Measurements from ENCODE around the gene MYO3B. TPM values are rescaled to one million over a fixed set of nuclear protein-coding genes. Genes with fewer than 3 reads are reported as not detected.

MYO3B gene
- total RNA-seq, 2 donors from 2014 or later, result 0.09 to 0.74 TPM

DNA sequence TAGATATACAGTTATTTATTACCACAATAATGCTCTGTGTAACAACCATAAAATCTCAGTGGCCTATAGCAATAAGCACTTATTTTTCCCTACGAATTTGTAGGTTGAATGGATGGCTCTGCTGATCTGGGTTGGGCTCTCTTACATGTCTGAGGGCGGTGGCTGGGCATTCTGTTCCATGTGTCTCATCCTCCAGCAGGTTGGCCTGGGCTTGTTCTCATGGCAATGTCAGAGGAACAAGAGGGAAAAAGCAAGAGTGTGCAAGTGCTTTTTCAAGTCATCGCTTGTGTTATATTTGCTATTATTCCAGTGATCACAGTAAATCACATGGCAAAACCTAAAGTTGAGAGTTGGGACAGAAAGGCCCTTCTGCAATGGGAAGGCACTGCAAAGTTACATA is 30.4 kb upstream of the MYO3B start:
- TF ChIP-seq, protein P1, sequence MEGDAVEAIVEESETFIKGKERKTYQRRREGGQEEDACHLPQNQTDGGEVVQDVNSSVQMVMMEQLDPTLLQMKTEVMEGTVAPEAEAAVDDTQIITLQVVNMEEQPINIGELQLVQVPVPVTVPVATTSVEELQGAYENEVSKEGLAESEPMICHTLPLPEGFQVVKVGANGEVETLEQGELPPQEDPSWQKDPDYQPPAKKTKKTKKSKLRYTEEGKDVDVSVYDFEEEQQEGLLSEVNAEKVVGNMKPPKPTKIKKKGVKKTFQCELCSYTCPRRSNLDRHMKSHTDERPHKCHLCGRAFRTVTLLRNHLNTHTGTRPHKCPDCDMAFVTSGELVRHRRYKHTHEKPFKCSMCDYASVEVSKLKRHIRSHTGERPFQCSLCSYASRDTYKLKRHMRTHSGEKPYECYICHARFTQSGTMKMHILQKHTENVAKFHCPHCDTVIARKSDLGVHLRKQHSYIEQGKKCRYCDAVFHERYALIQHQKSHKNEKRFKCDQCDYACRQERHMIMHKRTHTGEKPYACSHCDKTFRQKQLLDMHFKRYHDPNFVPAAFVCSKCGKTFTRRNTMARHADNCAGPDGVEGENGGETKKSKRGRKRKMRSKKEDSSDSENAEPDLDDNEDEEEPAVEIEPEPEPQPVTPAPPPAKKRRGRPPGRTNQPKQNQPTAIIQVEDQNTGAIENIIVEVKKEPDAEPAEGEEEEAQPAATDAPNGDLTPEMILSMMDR (IDR thresholded peaks at IDR 0.05), result no peak
- TF ChIP-seq POLR2AphosphoS5 (IDR thresholded peaks at IDR 0.05) (no peak), POLR2A (IDR thresholded peaks at IDR 0.05) (no peak)
- intact Hi-C loops (cut with DNase I), result no loop called here
- Histone ChIP-seq H3K27me3 (replicated peaks; ENCODE audit: insufficient read depth) (no peaks in the 10 kb centered on the region), H3K36me3 (no peaks in the 10 kb centered on the region), H3K27ac (no peak overlapping the region), H3K4me1 (replicated peaks) (no peaks in the 10 kb centered on the region), H3K9me3 (no peaks in the 10 kb centered on the region), H3K4me3 (no peak overlapping the region)
- 81% methylated on average over 3 of the region's 3 CpGs for WGBS
- DNase-seq (ENCODE audit: low spot score), result no peak

DNA sequence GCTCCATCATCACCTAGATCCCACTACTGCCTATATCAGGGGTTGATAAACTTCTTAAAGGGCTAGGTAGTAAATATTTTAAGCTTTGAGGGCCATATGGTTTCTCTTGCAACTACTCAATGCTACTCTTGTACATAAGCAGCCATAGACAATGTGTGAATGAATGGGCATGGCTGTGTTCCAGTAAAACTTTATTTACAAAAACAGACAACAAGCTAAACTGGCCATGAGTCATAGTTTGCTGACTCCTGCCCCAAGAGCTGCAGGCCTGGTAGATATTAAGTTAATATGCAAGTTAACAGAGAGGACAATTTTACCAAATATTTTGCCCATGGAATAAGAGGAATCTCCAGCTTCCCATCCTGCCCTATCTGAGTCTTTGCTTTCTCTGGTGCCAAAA is 29.8 kb upstream of the MYO3B start:
- no peaks in the 10 kb centered on the region for H3K36me3 ChIP-seq
- no peak for DNase-seq (ENCODE audit: low spot score)
- H3K4me3 ChIP-seq, result no peak overlapping the region
- H3K9me3 ChIP-seq, result no peaks in the 10 kb centered on the region
- no peaks in the 10 kb centered on the region for H3K27me3 ChIP-seq (replicated peaks; ENCODE audit: insufficient read depth)
- intact Hi-C loops (cut with DNase I), result no loop called here
- no peak overlapping the region for H3K27ac ChIP-seq
- no peaks in the 10 kb centered on the region for H3K4me1 ChIP-seq (replicated peaks)
- TF ChIP-seq POLR2AphosphoS5 (IDR thresholded peaks at IDR 0.05) (no peak), POLR2A (IDR thresholded peaks at IDR 0.05) (no peak)
- TF ChIP-seq, protein P1 (IDR thresholded peaks at IDR 0.05), result no peak

DNA sequence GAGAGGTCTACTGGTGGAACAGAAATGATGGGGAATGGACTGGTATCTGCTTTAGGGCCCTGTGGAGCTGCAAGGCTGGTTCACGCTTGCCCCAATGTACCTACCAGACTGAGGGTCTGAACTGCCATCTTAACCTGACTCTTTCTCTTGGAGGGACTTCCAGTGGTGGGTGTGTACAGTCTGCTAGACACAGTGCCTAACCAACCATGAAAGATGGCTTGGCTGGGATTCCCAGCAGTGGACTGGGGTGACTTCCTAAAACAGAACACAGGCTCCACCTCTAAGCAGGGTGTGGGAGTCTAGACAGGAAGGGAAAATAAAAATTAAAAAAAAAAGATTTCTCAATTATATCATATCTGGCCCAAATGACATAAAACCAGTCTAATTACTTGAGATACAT is 25.5 kb upstream of the MYO3B start:
- Histone ChIP-seq H3K27me3 (replicated peaks; ENCODE audit: insufficient read depth) (no peaks in the 10 kb centered on the region), H3K4me3 (no peak overlapping the region), H3K36me3 (no peaks in the 10 kb centered on the region), H3K27ac (no peak overlapping the region), H3K4me1 (replicated peaks) (no peaks in the 10 kb centered on the region), H3K9me3 (no peaks in the 10 kb centered on the region)
- 100% methylated on average over 1 of the region's 1 CpG for WGBS
- intact Hi-C loops (cut with DNase I), result no loop called here
- DNase-seq (ENCODE audit: low spot score), result no peak
- TF ChIP-seq, protein P1 (IDR thresholded peaks at IDR 0.05), result no peak
- no peak for TF ChIP-seq POLR2AphosphoS5 (IDR thresholded peaks at IDR 0.05)
- TF ChIP-seq POLR2A (IDR thresholded peaks at IDR 0.05), result no peak

DNA sequence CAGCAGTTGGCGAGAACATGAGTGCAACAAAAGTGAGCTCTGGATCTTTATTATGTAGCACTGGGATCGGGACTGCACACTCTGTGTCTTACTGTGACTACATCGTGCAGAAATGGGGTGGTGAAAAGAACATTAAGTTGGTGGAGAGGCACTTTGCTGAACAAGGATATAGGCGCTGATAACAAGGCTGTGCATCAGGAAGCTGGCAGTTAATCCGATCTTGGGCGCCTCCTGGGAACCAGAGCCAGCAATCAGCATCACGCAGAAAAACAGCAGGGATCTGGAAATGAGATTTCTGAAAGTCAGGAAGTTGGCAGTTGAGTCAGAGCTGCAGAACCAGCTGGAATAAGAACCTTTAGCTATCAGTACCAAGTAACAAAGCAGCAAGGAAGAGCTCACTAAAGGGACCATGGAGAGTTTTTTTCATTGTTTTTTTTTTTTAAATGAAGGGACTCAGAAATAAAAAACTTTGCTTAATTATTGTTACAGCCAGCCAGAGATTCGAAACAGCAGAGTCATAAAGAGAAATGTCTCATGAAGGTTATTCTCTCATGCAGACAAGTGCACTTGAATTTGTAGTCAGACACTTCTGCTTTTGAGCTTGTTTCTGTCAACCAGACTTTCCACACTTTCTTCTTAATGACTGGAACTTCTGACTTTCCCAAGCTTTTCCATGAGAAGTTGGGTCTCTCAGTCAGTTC is 22.8 kb upstream of the MYO3B start:
- no peak for DNase-seq (ENCODE audit: low spot score)
- TF ChIP-seq, protein P1 (IDR thresholded peaks at IDR 0.05), result no peak
- no peak for TF ChIP-seq POLR2A (IDR thresholded peaks at IDR 0.05)
- TF ChIP-seq POLR2AphosphoS5 (IDR thresholded peaks at IDR 0.05), result no peak
- H3K27me3 ChIP-seq (replicated peaks; ENCODE audit: insufficient read depth), result no peaks in the 10 kb centered on the region
- 30% methylated on average over 8 of the region's 8 CpGs for WGBS
- H3K36me3 ChIP-seq, result no peaks in the 10 kb centered on the region
- no peaks in the 10 kb centered on the region for H3K4me1 ChIP-seq (replicated peaks)
- no peak overlapping the region for H3K27ac ChIP-seq
- no peak overlapping the region for H3K4me3 ChIP-seq
- H3K9me3 ChIP-seq, result no peaks in the 10 kb centered on the region
- intact Hi-C loops (cut with DNase I), result no loop called here

DNA sequence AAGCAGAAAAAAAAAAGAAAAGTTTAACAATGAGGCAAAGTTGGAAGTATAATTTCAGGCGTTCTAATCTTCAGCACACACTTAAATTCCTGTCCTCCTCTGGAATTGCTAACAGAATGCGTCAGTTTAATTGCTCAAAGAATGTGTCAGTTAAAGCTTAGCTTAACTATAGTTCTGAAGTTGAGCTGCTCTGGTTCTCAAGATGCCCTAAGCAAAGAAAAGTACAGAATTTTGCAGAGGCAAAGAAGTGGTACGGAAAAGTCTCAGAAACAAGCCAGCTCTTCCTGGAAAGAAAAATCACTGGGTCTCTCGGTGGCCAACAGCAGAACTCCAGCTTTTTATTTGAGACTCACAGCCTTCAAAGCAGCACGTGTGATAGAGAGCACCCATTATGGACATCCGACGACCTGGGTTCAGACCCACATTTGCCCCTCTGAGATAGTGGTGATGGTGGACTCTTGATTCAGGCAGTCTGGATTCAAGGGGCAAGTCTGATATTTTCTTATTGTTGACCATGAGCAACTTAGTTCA is 22.2 kb upstream of the MYO3B start:
- Histone ChIP-seq H3K9me3 (no peaks in the 10 kb centered on the region), H3K27me3 (replicated peaks; ENCODE audit: insufficient read depth) (no peaks in the 10 kb centered on the region), H3K4me1 (replicated peaks) (no peaks in the 10 kb centered on the region), H3K27ac (no peak overlapping the region), H3K4me3 (no peak overlapping the region), H3K36me3 (no peaks in the 10 kb centered on the region)
- WGBS, result 58% methylated on average over 7 of the region's 7 CpGs
- TF ChIP-seq POLR2AphosphoS5 (IDR thresholded peaks at IDR 0.05), result no peak
- TF ChIP-seq, protein P1 (IDR thresholded peaks at IDR 0.05), result no peak
- TF ChIP-seq POLR2A (IDR thresholded peaks at IDR 0.05), result no peak
- no peak for DNase-seq (ENCODE audit: low spot score)
- intact Hi-C loops (cut with DNase I), result no loop called here

Measured in prostate gland (tissue), 2 donors.